Activated CD4-positive, alpha-beta T cell treated with anti-CD3 and anti-CD28 coated beads, Interleukin-2, amount 10 ng/mL, durations not matched to agents 7 days and 5 days (primary cell): Measurements from ENCODE around the gene SEC16A. TPM values are rescaled to one million over a fixed set of nuclear protein-coding genes. Genes with fewer than 3 reads are reported as not detected.
A peak's percentile ranks its signal among the peaks of the same experiment; 100 is the strongest.

Experiments used
- CTCF ChIA-PET: fragments of 350-600 bp; sonication (Branson Sonifier 250); formaldehyde crosslinking; loops from one replicate; lab custom pipeline; 2021; ENCODE audit warnings: antibody characterized with exemption; lab: Charles Lee
- POLR2A ChIA-PET: fragments of 350-600 bp; sonication (Branson Sonifier 250); formaldehyde crosslinking; loops from one replicate; lab custom pipeline; 2021; ENCODE audit warnings: antibody characterized with exemption; lab: Charles Lee
- DNase-seq: peaks from one replicate; pipeline ENCODE4 v3.0.0-alpha.2; 2020
- H3K27ac Mint-ChIP-seq: one replicate; pipeline ENCODE4 v1.8.0; 2021; ENCODE audit warnings: mild to moderate bottlenecking, moderate library complexity, mixed read lengths
- H3K27me3 Mint-ChIP-seq: one replicate; pipeline ENCODE4 v1.8.0; 2021; ENCODE audit warnings: mixed read lengths
- H3K36me3 Mint-ChIP-seq: one replicate; pipeline ENCODE4 v1.8.0; 2021; ENCODE audit warnings: low read depth, mixed read lengths
- H3K4me1 Mint-ChIP-seq: one replicate; pipeline ENCODE4 v1.8.0; 2021; ENCODE audit warnings: mixed read lengths
- H3K4me3 Mint-ChIP-seq: one replicate; pipeline ENCODE4 v1.8.0; 2021; ENCODE audit warnings: mild to moderate bottlenecking, moderate library complexity, mixed read lengths
- H3K9me3 Mint-ChIP-seq: one replicate; pipeline ENCODE4 v1.8.0; 2021; ENCODE audit warnings: mixed read lengths
- total RNA-seq, 2 experiments: library from RNA; stranded (reverse); gene quantifications; one replicate each; pipeline ENCODE4 v1.2.3, GENCODE V29; 2021

SEC16A gene
- total RNA-seq, 2 experiments from 2014 or later, result 72.1 to 74.5 TPM

DNA sequence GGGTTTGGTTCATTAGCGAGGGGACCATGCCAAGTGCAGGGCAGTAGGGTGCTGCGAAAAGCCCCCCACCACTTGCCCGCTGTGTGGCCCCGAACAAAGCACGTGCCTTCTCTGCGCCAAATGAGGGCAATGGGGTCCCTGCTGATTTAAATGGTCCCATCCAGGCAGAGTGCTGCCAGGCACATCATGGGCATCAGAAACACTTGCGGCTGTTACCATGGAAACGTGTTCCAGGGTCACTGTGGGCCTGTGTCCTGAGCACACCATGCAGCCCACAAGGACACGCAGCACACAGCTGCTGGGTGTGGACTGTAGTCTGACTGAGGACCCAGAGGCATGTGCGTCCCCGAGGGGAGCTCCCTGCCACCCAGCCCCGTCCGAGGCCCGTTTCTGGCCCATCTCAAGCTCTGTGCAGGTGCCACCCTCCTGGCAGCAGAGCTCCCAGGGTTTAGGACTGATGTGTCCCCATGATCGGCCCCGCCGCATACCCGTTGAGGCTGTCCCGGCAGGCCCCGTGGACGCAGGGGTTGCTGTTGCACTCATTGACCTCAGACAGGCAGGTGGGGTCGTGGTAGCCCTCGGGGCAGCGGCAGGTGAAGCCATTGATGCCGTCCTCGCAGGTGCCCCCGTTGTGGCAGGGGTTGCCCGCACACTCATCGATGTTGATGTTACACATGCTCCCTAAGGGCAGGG lies 31.3 kb upstream of the SEC16A start:
- H3K27ac Mint-ChIP-seq, result no peak overlapping the region
- no peaks in the 10 kb centered on the region for H3K27me3 Mint-ChIP-seq
- ChIA-PET CTCF (interaction anchor here (1.6 kb wide), 1 partner anchor 29 kb away, joined by 5 read pairs; no protein-coding TSS in a partner anchor), POLR2A (no interaction called here)
- DNase-seq, result no peak
- no peaks in the 10 kb centered on the region for H3K9me3 Mint-ChIP-seq
- peaks cover 17% of the 10 kb centered on the region for H3K36me3 Mint-ChIP-seq
- H3K4me1 Mint-ChIP-seq, result no peaks in the 10 kb centered on the region
- H3K4me3 Mint-ChIP-seq, result no peak overlapping the region

DNA sequence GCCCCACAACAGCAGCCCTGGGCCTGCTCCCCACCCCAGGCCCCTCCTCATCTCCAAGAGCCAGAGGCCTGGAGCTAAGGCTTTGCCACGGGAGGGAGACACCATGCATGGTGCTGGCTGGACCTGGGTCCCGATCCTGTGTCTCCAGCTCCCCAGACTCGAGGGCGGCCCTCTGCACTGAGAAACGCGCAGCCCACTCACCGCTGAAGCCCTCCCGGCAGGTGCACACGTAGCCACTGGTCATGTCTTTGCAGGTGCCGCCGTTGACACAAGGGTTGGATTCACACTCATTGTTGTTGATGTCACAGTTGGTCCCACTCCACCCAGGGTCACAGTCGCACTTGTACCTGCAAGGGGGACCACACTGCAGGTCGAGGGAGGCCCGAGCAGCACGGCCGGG lies 30.4 kb upstream of the SEC16A start:
- Mint-ChIP-seq H3K27me3 (no peaks in the 10 kb centered on the region), H3K36me3 (peaks cover 17% of the 10 kb centered on the region), H3K4me1 (no peaks in the 10 kb centered on the region), H3K4me3 (no peak overlapping the region), H3K27ac (no peak overlapping the region), H3K9me3 (no peaks in the 10 kb centered on the region)
- no peak for DNase-seq
- POLR2A ChIA-PET, result no interaction called here
- CTCF ChIA-PET, result interaction anchor here (1.6 kb wide), 1 partner anchor 28 kb away, joined by 5 read pairs; no protein-coding TSS in a partner anchor

DNA sequence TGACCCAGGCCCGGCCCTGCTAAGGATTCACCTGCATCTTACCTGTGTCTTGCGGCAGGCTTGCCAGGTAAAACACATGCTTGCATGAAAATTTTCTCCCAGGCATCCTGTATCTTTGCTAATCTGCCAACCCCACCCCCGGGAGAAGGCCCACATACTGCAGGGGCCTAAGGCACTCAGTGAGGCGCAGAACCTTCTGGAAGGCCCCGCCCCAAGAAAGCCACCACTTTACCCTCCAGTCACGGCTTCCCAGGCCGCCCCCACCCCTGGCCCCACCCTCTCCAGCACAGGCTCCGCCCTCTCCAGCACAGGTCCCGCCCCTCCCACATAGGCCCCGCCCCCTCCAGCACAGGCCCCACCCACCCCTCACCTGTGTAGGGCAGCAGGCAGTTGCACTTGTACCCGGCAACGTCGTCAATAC lies 29.8 kb upstream of the SEC16A start:
- H3K4me3 Mint-ChIP-seq, result no peak overlapping the region
- no peaks in the 10 kb centered on the region for H3K4me1 Mint-ChIP-seq
- H3K36me3 Mint-ChIP-seq, result peaks cover 17% of the 10 kb centered on the region
- ChIA-PET CTCF (interaction anchor here (1.6 kb wide), 1 partner anchor 27 kb away, joined by 5 read pairs; no protein-coding TSS in a partner anchor), POLR2A (no interaction called here)
- H3K9me3 Mint-ChIP-seq, result no peaks in the 10 kb centered on the region
- H3K27ac Mint-ChIP-seq, result no peak overlapping the region
- no peaks in the 10 kb centered on the region for H3K27me3 Mint-ChIP-seq
- DNase-seq, result peak; percentile 24

DNA sequence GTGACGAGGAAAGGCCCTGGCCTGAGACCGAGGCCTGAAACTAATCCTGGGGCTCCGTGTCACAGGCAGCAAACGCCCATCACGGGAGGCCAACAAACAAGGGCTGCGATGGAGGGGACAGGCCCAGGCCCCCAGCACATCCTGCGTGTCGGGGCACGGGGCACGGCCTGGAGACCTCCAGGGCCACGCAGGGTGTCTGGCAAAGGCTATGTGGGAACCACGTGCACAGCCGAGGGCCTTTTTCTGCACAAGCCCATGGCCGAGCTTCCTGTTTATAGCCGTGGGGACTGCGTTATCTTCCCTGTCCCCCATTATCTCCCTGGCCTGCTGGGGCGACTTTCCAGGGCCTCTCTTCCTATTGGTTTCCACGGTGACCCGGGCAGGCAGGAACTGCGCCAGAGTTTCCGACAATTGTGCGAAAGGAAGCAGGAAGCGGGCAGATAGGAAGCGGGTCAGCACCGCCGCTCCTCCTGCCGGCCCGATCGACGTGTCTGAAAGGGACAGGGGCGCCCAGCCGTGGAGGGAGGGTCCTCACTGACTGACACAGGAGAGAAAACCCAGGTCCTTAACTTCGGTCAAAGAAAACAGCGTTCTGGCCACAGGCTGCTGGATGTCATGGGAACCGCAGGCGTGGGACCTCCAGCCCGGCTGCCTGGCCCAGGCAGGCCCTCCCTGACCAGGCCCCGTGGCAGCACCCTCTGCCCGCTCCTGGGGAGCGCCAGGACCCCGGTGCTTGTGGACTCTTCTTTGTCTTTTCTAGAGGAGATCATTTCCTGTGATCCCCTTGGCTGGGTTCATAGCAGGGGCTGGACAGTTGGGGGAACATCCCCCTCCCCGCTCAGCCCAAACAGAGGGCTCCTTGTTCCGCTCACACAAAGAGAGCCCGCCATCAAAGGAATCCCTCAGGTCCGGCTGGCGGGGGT lies 29.1 kb upstream of the SEC16A start:
- H3K4me3 Mint-ChIP-seq, result no peak overlapping the region
- CTCF ChIA-PET, result no interaction called here
- peaks cover 17% of the 10 kb centered on the region for H3K36me3 Mint-ChIP-seq
- H3K27me3 Mint-ChIP-seq, result no peaks in the 10 kb centered on the region
- H3K4me1 Mint-ChIP-seq, result no peaks in the 10 kb centered on the region
- no peaks in the 10 kb centered on the region for H3K9me3 Mint-ChIP-seq
- no peak overlapping the region for H3K27ac Mint-ChIP-seq
- POLR2A ChIA-PET, result no interaction called here
- DNase-seq, result no peak

DNA sequence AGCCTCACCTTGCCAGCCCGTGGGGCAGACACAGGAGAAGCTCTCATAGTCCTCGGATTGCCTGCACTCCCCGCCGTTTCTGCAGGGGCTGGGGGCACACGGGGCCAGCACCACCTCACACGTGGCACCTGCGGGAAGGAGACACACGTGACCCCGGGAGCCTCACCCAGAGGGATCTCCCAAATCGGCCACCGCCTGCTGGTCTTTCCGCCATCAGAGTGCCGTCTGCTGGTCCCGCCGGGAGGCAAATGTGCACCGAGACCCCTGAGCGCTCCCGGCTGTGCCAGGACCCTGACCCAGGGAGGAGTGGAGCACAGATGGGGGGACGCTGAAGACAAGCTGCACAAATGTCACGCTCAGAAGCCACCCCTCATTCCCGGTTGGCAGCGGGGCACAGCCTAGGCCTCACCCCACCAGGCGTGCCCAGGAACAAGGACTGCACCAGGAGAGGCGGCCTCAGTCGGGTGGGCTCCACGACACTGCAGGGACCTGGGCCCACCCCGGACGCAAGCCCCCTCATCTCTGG lies 28.4 kb upstream of the SEC16A start:
- no peaks in the 10 kb centered on the region for H3K9me3 Mint-ChIP-seq
- no peak overlapping the region for H3K4me3 Mint-ChIP-seq
- no peaks in the 10 kb centered on the region for H3K4me1 Mint-ChIP-seq
- H3K27ac Mint-ChIP-seq, result no peak overlapping the region
- ChIA-PET POLR2A (no interaction called here), CTCF (no interaction called here)
- no peak for DNase-seq
- H3K27me3 Mint-ChIP-seq, result no peaks in the 10 kb centered on the region
- H3K36me3 Mint-ChIP-seq, result peaks cover 17% of the 10 kb centered on the region

DNA sequence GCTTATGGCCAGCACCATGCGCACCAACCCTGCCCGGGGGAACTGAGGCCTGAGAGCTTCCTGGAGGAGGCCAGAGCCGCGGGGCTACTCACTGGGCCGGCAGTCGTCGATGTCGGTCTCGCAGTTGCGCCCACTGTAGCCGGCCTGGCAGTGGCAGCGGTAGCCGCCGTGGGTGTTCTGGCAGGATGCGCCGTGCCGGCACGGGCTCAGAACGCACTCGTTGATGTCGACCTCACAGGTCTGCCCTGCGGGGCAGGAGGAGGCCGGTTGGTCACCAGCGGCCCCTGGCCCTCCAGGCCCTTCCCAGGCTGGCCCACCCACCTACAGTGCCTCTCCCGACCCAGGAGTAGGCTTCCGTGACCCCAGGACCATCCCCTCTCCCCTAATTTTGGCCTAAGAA lies 27.7 kb upstream of the SEC16A start:
- Mint-ChIP-seq H3K4me1 (no peaks in the 10 kb centered on the region), H3K4me3 (no peak overlapping the region), H3K9me3 (no peaks in the 10 kb centered on the region), H3K36me3 (peaks cover 17% of the 10 kb centered on the region), H3K27ac (no peak overlapping the region), H3K27me3 (no peaks in the 10 kb centered on the region)
- ChIA-PET POLR2A (no interaction called here), CTCF (no interaction called here)
- no peak for DNase-seq

DNA sequence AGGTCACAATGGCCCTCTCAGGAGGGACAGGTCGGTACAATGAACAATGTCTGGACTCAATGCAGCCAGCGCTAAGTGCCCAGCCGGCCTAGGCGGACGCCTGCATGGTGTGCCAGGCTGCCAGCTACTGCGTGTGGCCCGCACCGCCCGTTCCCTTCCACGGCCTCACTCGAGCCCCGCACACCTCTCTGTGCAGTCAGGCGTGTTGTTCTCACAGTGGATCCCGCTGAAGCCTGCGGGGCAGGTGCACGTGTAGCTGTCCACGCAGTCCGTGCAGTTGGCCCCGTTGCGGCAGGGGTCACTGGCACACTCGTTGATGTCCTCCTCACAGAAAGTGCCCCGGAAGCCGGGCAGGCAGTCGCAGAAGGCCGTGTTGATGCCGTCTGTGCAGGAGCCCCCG lies 26.7 kb upstream of the SEC16A start:
- Mint-ChIP-seq H3K27me3 (no peaks in the 10 kb centered on the region), H3K27ac (no peak overlapping the region), H3K4me1 (no peaks in the 10 kb centered on the region), H3K9me3 (no peaks in the 10 kb centered on the region), H3K36me3 (peaks cover 14% of the 10 kb centered on the region), H3K4me3 (no peak overlapping the region)
- ChIA-PET POLR2A (no interaction called here), CTCF (no interaction called here)
- DNase-seq, result no peak

DNA sequence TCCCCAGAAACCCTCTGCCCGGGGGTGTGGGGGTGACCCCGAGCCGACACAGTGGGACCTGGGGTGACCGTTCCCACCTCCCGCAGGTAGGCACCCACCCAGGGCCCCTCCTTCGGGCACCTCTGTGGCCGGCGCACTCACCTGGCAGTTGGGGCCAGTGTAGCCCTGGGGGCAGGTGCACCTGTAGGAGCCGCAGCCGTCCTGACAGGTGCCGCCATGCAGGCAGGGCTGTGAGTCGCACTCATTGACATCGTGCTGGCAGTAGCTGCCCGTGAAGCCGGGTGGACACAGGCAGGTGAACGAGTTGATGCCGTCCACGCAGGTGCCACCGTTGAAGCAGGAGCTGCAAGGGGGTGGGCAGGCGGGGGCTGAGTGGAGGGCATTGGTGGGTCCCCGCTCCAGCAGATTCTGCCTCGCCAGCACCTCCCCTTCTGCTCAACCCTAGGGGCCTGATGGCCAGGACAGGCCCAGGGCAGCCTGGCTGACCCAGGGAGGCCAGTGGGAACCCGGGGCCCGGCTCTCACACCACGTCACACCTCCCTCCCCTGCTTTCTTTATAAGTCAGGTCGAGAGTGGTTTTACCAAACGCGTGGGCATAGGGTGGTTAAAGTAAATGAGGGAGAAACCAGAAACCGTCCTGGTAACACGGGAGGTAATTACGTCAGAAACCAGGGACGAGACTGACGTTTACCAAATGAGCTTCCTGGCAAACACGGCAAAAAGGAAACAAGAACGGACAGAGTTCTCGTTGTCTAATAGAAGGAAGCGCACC lies 26.1 kb upstream of the SEC16A start:
- Mint-ChIP-seq H3K27ac (no peak overlapping the region), H3K4me1 (no peaks in the 10 kb centered on the region), H3K4me3 (no peak overlapping the region), H3K9me3 (no peaks in the 10 kb centered on the region), H3K36me3 (peaks cover 18% of the 10 kb centered on the region), H3K27me3 (no peaks in the 10 kb centered on the region)
- POLR2A ChIA-PET, result no interaction called here
- no peak for DNase-seq
- CTCF ChIA-PET, result no interaction called here

DNA sequence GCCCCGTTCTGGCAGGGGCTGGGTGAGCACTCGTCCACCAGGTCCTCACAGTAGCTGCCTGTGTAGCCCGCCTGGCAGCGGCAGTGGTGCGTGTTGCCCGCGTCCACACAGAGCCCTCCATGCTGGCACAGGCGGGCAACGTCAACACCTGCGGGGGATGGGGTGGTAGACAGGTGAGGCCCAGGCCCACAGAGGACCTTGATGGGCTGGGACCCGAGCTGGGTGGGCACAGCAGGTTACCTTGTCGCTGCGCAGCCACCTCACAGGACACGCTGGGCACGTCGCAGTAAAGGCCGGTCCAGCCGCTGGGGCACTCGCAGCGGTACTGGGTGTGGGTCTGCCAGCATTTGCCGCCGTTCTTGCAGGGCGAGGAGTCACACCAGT lies 25.1 kb upstream of the SEC16A start:
- no peak overlapping the region for H3K27ac Mint-ChIP-seq
- CTCF ChIA-PET, result interaction anchor here (0.7 kb wide), 1 partner anchor 17 kb away, joined by 3 read pairs; no protein-coding TSS in a partner anchor
- POLR2A ChIA-PET, result no interaction called here

DNA sequence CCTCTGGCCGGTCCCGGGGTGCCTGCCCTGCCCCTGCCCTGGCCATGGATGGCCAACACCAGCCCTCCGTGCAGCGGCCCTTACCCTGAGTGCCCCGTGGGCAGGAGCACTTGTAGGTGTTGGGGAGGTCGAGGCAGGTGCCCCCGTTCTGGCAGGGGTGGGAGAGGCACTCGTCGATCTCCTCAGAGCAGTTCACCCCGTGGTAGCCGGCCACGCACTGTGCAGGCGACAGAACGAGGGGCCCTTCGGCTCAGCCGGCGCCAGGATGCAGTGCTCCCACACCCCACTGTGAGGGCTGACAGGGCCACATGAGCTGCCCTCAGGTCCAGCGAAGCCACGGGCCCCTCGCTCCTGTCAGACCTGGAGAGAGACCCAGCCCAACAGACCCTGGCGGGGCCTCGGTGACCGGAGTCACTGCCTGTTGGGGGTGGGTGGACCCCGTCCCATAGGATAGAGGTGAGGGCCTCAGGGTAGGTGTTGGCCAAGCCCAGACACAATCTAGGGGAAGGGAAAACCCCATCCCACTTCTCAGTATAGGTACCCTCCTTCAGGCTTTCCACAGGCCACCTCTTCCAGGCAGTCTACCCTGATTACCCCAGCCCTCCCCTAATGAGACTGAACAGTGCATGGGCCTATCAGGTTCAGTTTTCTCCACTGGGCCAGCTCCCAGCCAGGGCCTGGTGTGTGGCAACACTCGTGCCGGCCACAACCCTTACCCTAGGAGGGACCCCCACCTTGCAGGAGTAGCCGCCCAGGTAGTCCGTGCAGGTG lies 24.6 kb upstream of the SEC16A start:
- no peaks in the 10 kb centered on the region for H3K9me3 Mint-ChIP-seq
- H3K27ac Mint-ChIP-seq, result no peak overlapping the region
- CTCF ChIA-PET, result interaction anchor here (0.7 kb wide), 1 partner anchor 16 kb away, joined by 3 read pairs; no protein-coding TSS in a partner anchor
- no peaks in the 10 kb centered on the region for H3K4me1 Mint-ChIP-seq
- H3K4me3 Mint-ChIP-seq, result no peak overlapping the region
- no peak for DNase-seq
- POLR2A ChIA-PET, result no interaction called here
- no peaks in the 10 kb centered on the region for H3K27me3 Mint-ChIP-seq
- peaks cover 21% of the 10 kb centered on the region for H3K36me3 Mint-ChIP-seq

More for the DNA sequence above, 25.1 kb upstream of the SEC16A start:
- Mint-ChIP-seq H3K36me3 (peaks cover 22% of the 10 kb centered on the region), H3K4me1 (no peaks in the 10 kb centered on the region), H3K27me3 (no peaks in the 10 kb centered on the region), H3K4me3 (no peak overlapping the region), H3K9me3 (no peaks in the 10 kb centered on the region)
- DNase-seq, result no peak

DNA sequence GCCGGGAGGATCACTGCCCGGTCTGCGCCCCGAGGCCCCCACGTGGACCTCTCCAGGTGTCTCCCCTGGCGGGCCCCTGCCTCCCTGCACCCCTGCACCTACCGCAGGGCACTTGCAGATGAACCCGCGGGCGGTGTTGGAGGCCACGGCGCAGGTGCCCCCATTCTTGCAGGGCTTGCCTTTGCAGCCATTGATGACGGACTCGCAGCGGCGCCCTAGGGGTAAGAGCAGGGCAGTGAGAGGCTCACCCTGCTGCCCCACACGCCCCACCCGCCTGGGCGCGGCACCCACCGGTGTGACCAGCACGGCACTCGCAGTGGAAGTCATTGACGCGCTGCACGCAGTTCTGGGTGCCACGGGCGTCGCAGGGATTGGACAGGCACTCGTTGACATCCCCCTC lies 23.6 kb upstream of the SEC16A start:
- CTCF ChIA-PET, result no interaction called here
- H3K4me1 Mint-ChIP-seq, result no peaks in the 10 kb centered on the region
- no peaks in the 10 kb centered on the region for H3K27me3 Mint-ChIP-seq
- DNase-seq, result no peak
- H3K4me3 Mint-ChIP-seq, result no peak overlapping the region
- peaks cover 22% of the 10 kb centered on the region for H3K36me3 Mint-ChIP-seq
- no peak overlapping the region for H3K27ac Mint-ChIP-seq
- POLR2A ChIA-PET, result no interaction called here
- no peaks in the 10 kb centered on the region for H3K9me3 Mint-ChIP-seq
